GM20000 (cell line): ENCODE results near the gene ENO1.

ENCODE experiments used
- DNase-seq: peaks from one replicate; pipeline ENCODE4 v3.0.0; 2012; ENCODE audit warnings: low spot score
- TF ChIP-seq, protein P1 (sequence below): IDR thresholded peaks from 2 replicates; pipeline ENCODE4 v1.5.1; 2012; ENCODE audit warnings: mild to moderate bottlenecking, control low read depth; ENCODE audit errors: extremely low read depth, missing control alignments

Gene ENO1

DNA sequence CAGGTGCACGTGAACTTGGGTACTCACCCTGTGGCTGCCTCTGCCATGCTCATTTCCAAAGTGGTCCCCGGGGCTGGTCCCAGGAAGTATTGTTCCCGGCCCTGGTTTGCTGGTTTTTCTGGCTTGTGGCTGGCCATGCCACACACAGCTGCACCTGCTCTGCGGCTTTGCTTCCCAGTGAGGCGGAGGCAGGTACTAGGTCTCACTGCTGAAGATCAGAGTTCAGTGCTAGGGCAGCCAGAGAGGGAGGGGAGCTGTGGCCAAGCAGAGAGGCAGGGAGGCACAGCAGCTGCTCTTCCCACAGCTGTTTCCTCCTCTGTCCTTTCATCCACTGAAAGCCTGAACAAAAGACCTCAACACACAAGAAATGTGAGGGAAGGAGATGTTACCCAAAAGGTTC, 30.5 kb downstream of the ENO1 start:
- TF ChIP-seq, protein P1, sequence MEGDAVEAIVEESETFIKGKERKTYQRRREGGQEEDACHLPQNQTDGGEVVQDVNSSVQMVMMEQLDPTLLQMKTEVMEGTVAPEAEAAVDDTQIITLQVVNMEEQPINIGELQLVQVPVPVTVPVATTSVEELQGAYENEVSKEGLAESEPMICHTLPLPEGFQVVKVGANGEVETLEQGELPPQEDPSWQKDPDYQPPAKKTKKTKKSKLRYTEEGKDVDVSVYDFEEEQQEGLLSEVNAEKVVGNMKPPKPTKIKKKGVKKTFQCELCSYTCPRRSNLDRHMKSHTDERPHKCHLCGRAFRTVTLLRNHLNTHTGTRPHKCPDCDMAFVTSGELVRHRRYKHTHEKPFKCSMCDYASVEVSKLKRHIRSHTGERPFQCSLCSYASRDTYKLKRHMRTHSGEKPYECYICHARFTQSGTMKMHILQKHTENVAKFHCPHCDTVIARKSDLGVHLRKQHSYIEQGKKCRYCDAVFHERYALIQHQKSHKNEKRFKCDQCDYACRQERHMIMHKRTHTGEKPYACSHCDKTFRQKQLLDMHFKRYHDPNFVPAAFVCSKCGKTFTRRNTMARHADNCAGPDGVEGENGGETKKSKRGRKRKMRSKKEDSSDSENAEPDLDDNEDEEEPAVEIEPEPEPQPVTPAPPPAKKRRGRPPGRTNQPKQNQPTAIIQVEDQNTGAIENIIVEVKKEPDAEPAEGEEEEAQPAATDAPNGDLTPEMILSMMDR: no peak
- no peak for DNase-seq

DNA sequence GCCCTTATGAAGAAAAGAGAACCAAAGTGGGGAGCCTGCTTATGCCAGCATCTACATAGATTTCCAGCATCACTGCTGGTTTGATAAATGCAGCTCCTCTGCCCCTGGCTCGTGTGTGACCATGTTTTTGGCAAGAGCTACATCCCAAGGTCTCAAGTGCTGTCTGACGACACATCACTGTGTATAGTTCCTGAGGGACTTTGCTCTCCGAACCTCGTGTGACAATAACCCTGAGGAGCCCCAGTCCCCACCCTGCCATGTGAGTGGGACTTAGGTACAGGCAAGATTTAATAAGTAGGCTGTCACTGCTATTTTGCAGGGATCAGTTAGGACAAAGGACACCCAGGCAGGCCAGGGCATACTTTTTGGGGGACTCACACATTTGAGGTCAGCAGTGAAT, 32.2 kb downstream of the ENO1 start:
- TF ChIP-seq, protein P1: no peak
- DNase-seq: no peak

DNA sequence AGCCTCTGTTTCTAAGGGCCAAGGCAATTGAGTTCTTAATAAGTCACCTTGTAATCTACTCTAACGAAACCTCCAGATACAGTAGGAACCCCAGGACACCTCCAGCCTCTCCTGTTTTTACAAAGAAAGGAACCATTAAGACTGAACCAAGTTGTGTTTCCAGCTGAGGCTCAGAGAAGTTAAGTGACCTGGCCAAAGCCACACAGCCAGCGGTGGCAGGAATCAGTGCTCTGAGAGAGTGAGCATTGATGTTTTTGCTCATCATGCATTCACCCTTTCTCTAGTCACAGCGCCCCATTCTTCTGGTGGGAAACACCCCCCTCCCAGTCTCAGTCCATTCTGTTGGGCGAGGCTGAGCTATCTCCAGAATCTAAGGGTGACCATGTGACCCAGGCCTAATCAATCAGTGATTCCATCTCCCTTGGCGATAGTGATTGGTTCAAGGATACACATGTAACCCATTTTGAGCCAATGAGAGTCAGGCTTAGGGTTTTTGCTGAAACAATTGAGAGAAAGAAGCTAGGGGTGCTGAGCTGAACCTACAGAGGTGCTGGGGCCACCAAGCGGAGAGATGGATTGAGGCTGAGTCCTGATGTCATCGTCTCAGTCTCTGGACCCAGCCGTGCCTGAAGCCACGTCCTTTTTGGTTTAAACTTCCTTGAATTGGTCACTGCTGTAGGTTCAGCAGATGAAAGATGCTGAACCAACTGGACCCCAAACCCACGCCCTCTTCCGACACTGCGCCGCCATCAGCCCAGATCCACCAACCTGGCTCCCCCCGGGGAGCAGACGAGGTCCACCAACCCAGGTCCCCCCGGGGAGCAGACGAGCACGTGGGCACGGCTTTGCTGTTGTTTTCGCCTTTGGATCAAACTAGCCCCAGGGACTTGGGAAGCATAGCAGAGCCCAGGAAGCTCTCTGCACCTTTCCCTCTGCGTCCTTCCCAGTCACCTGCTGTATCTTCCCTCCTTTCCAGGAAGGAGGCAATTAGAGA, 33.1 kb downstream of the ENO1 start:
- no peak for DNase-seq
- TF ChIP-seq, protein P1: no peak

DNA sequence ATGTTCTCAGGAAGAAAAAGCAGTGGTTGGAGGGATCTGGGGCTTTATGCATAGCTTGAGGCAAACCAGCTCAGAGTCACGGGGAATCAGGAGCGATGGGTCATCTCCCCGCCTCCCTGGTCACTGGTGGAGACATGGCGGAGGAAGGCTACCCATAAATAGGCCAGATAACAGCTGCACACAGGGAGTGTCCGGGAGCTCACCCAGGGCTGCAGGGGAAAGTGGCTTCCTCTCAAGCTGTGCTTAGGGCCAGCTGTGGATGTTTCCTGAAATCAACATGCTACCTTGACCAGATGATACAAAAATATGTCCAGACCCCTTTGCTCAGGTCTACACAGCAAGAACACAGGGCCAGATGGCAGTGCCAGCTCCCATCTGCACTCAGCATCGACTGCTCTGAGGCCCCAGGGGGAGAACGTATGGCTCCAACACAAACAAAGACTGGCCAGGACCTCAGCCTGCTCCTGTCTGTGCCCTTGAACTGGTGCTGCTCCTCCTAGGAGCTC, 33.9 kb downstream of the ENO1 start:
- no peak for DNase-seq
- TF ChIP-seq, protein P1: no peak

DNA sequence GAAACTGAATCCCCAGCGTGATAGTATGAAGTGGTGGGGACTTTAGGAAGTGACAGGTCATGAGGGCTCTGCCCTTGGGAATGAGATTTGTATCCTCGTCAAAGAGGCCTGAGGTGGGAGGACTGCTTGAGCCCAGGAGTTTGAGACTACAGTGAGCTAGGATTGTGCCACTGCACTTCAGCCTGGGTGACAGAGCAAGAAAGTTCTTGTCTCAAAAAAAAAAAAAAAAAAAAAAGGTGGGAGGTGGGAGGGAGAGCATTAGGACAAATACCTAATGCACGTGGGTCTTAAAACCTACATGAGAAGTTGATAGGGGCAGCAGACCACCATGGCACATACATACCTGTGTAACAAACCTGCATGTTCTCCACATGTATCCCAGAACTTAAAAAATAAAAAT, 37.1 kb downstream of the ENO1 start:
- TF ChIP-seq, protein P1: no peak
- no peak for DNase-seq

DNA sequence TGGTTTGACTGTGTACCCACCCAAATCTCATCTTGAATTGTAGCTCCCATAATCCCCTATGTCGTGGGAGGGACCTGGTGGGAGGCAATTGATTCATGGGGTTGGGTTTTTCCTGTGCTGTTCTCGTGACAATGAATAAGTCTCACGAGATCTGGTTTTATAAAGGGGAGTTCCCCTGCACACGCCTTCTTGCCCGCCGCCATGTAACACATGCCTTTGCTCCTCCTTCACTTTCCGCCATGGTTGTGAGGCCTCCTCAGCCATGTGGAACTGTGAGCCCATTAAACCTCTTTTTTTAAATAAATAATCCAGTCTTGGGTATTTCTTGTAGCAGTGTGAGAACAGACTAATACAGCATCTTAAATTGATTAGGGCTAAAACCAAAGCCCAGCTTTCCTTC, 38.5 kb downstream of the ENO1 start:
- DNase-seq: no peak
- TF ChIP-seq, protein P1: no peak

DNA sequence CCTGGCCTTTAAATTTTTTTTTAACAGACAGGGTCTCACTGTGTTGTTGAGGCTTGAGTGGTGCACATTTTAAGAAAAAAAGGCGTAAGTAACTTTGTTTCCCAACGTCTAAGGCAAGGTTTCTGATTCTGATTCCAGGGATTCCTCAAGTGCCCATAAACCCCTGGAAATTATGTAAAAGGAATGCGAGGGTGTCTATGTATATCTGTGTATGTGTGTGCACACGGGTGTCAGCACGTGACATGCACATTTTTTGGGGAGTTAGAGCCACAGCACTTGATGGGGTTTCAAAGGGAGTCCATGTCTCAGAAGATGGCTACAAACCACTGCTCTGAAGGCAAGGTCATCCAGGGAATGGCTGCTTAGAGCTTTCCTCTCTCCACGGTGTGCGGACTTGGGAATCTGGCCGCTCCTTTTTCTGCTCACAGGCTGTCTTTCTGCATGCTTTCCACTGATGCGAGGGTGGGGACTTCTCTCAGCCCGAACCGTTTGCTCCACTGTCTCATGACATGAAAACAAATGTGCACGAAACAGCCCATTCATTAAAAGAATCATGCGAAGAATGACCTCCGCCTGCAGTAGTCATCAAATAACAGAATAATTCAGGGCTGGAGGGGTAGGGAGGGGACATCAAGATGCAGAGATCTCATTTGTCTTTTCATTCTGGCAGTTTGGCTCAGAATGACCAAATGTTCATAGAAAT, 42.4 kb downstream of the ENO1 start:
- TF ChIP-seq, protein P1: no peak
- no peak for DNase-seq
